ENCODE data around the gene NCOA7.
"Not testable (repeated sequence)": the region's sequence is repeated elsewhere in the genome, so short reads cannot be mapped to it uniquely, and the experiment has no call there.

NCOA7 gene

DNA sequence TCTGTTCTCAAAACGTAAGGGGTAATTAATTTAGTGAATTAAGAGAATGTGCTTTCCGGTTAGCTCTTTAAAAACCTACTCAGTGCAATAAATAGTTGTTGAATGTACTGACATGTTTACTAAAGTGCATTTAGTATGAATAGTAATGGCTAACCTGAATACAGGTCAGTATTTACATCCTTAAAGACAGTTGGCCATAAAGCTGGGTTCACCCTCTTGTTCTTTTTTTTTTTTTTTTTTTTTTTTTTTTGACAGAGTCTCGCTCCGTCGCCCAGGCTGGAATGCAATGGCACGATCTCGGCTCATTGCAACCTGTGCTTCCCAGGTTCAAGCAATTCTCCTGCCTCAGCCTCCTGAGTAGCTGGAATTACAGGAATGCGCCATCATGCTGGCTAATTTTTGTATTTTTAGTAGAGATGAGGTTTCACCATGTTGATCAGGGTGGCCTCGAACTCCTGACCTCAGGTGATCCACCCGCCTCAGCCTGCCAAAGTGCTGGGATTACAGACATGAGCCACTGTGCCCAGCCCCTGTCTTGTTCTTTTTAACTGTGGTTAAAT is 14.2 kb downstream of the NCOA7 start:
- peaks cover 12% of the 10 kb centered on the region for H3K4me1 ChIP-seq (ENCODE audit: control insufficient read depth, insufficient read depth, low read length, poor library complexity, severe bottlenecking)
- not testable (repeated sequence) for H3K9me3 ChIP-seq (ENCODE audit: control insufficient read depth, low read length); H3K36me3 ChIP-seq (ENCODE audit: control insufficient read depth, insufficient read depth, low read length); H3K4me3 ChIP-seq (ENCODE audit: extremely low read depth, insufficient read depth, low read length, poor library complexity, severe bottlenecking); H3K27ac ChIP-seq (ENCODE audit: low read depth, low read length, severe bottlenecking)
- WGBS, 2 experiments (ENCODE audit: insufficient coverage in 2 of 2): 93% methylated on average over 8 of the region's 10 CpGs; no CpG with 5 or more reads in 1 of the 2 experiments

DNA sequence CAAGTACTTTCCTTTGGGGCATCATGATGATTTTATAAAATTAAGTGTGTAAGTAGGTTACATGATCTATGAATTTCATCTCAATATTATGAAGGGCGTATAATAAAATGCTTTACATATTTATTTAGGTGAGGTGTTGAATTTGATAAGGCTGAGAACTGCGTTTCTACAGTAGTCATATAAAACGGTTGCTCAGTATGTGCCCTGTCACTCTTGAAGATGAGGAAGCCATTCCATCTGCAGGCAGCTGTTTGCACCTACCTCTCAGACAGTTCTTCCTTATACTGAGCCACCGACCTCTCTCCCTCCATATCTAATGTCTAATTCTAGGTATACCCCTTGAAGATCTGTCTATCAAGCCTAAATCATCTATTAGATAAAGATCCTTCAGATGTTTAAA is 16.1 kb downstream of the NCOA7 start:
- 58 to 92% methylated on average over 2 to 3 of the region's 4 CpGs for WGBS, 2 experiments (ENCODE audit: insufficient coverage in 2 of 2)
- Histone ChIP-seq H3K4me3 (ENCODE audit: extremely low read depth, insufficient read depth, low read length, poor library complexity, severe bottlenecking) (no peak overlapping the region), H3K9me3 (ENCODE audit: control insufficient read depth, low read length) (no peaks in the 10 kb centered on the region), H3K27ac (ENCODE audit: low read depth, low read length, severe bottlenecking) (no peak overlapping the region), H3K36me3 (ENCODE audit: control insufficient read depth, insufficient read depth, low read length) (no peaks in the 10 kb centered on the region), H3K4me1 (ENCODE audit: control insufficient read depth, insufficient read depth, low read length, poor library complexity, severe bottlenecking) (peaks cover 12% of the 10 kb centered on the region)

DNA sequence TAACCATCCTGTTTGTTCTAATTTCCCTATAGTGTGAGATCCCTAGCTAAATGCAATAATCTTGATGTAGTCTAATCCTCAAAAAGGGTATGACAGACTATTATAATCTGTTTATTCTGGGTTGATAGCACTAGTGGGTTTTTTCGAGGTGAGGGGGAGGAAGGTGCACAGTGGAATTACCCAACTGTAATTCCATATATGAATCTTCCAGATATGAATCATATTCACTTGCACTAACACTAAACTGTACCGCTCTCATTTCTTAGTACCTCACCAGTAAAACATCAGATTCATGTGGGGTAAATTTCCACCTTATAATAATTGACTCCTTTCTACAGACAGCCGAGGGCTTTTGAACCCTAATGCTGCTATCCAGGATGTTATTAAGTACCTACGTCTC is 16.5 kb downstream of the NCOA7 start:
- Histone ChIP-seq H3K4me1 (ENCODE audit: control insufficient read depth, insufficient read depth, low read length, poor library complexity, severe bottlenecking) (peaks cover 14% of the 10 kb centered on the region), H3K36me3 (ENCODE audit: control insufficient read depth, insufficient read depth, low read length) (no peaks in the 10 kb centered on the region), H3K4me3 (ENCODE audit: extremely low read depth, insufficient read depth, low read length, poor library complexity, severe bottlenecking) (no peak overlapping the region), H3K9me3 (ENCODE audit: control insufficient read depth, low read length) (no peaks in the 10 kb centered on the region), H3K27ac (ENCODE audit: low read depth, low read length, severe bottlenecking) (no peak overlapping the region)
- 100% methylated on average over 1 of the region's 4 CpGs; no CpG with 5 or more reads in 1 of the 2 experiments for WGBS, 2 experiments (ENCODE audit: insufficient coverage in 2 of 2)

DNA sequence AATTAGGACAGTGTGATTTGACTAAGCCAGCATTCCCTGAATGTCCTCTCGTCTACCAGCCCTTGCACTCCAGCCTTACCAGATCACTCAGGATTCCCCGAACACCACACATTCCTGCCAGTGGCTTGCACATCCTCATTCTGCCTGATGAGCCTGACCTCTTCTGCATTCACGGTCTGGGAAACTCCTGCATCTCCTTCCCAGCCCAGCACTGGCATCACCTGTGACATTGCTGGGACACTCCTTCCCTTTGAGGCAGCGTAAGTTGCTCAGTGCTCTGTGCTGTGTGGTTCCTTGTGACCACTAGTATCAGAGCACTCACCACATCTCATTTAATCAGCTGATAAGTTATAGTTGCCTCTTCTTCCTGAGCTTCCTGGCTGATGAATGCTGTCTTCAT is 17.3 kb downstream of the NCOA7 start:
- Histone ChIP-seq H3K4me1 (ENCODE audit: control insufficient read depth, insufficient read depth, low read length, poor library complexity, severe bottlenecking) (peaks cover 21% of the 10 kb centered on the region), H3K4me3 (ENCODE audit: extremely low read depth, insufficient read depth, low read length, poor library complexity, severe bottlenecking) (no peak overlapping the region), H3K27ac (ENCODE audit: low read depth, low read length, severe bottlenecking) (no peak overlapping the region), H3K36me3 (ENCODE audit: control insufficient read depth, insufficient read depth, low read length) (no peaks in the 10 kb centered on the region), H3K9me3 (ENCODE audit: control insufficient read depth, low read length) (no peaks in the 10 kb centered on the region)
- WGBS, 2 experiments (ENCODE audit: insufficient coverage in 2 of 2): 68 to 88% methylated on average over 4 of the region's 4 CpGs

DNA sequence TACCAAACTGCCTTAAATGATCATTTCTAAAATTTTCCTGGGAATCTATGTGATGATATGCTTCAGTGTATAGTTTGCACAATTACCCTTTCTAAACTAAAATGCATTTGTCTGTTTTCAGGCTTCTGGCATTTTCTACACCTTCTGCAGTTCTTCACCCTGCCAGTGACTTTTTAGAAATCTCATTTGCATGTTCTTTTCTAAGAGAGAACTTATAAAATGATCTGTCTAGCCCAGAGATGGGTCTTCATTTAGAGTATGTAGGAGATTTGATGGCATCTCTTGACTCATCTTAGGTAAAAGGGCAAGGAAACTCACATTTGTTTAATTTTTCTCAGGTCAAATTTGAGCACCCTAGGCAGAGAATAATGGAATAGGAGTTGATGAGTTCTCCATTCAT is 17.8 kb downstream of the NCOA7 start:
- H3K9me3 ChIP-seq (ENCODE audit: control insufficient read depth, low read length): no peaks in the 10 kb centered on the region
- H3K27ac ChIP-seq (ENCODE audit: low read depth, low read length, severe bottlenecking): no peak overlapping the region
- no peaks in the 10 kb centered on the region for H3K36me3 ChIP-seq (ENCODE audit: control insufficient read depth, insufficient read depth, low read length)
- H3K4me1 ChIP-seq (ENCODE audit: control insufficient read depth, insufficient read depth, low read length, poor library complexity, severe bottlenecking): peaks cover 22% of the 10 kb centered on the region
- H3K4me3 ChIP-seq (ENCODE audit: extremely low read depth, insufficient read depth, low read length, poor library complexity, severe bottlenecking): no peak overlapping the region

DNA sequence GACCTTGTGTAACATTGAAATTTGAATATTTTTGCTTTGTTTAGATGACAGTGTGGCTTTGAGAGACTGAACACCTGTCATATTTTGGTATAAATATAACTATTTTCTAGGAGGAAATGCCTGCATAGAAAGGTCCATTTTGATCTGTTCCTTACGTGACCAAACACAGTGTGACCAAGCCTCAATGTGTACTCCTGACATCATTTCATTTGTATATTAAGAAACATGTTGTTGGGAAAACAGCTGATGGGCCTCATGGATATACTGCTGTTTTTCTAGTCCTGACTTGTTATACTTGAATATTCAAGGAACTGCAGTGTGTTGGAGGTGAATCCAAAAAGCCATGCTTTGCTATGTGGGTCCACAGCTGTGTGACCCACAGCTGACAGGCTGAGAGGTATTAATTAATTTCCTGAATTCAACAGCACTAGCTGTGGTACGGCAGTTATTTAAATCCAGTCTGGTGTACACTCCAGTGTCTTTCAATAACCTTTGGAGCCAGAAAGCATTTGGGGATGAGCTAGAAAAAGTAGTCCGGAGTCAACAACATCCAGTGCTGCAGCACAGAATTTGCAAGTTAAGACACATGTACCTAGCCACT is 18.9 kb downstream of the NCOA7 start:
- Histone ChIP-seq H3K9me3 (ENCODE audit: control insufficient read depth, low read length) (no peaks in the 10 kb centered on the region), H3K4me3 (ENCODE audit: extremely low read depth, insufficient read depth, low read length, poor library complexity, severe bottlenecking) (no peak overlapping the region), H3K36me3 (ENCODE audit: control insufficient read depth, insufficient read depth, low read length) (no peaks in the 10 kb centered on the region), H3K4me1 (ENCODE audit: control insufficient read depth, insufficient read depth, low read length, poor library complexity, severe bottlenecking) (peaks cover 27% of the 10 kb centered on the region), H3K27ac (ENCODE audit: low read depth, low read length, severe bottlenecking) (no peak overlapping the region)
- 75 to 92% methylated on average over 1 to 2 of the region's 3 CpGs for WGBS, 2 experiments (ENCODE audit: insufficient coverage in 2 of 2)

DNA sequence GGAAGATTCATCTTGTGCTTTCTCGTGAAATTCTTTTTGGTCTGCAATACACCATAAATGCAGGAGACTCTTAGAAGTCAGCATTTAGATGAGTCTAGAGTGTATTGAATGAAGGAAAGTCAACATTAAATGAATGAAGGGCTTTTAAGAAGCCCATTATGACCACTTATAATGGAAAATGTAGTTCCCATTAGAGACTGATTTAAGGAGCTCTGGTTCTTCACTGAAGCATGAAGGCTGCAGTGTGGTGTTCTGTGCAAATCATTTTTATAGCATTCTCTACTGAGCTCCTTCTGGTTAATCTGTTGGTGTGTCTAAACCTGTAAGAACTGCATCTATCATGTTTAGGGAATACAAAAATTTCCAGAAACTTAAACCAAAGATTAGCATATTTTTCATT is 19.7 kb downstream of the NCOA7 start:
- H3K27ac ChIP-seq (ENCODE audit: low read depth, low read length, severe bottlenecking): no peak overlapping the region
- WGBS, 2 experiments (ENCODE audit: insufficient coverage in 2 of 2): 89% methylated on average over 1 of the region's 1 CpG; no CpG with 5 or more reads in 1 of the 2 experiments

DNA sequence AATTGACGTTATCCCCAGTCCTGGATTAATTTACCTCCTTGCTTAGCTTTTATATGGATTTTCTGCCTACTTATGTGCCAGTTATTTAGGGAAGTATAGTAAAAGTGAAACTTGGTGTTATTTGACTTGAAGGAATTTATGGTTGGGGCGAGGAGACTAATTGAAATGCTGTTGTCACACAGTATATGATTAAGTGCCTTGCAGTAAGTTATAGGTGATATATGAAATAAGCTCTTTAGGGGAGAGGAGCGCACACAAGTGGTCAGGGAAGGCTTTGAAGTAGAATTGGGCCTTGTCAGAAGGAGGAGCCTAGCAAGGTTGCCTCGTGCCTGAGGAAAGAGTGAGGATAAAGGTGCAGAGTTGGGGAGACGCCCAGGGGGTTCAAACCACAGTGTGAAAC is 20.5 kb downstream of the NCOA7 start:
- H3K4me1 ChIP-seq (ENCODE audit: control insufficient read depth, insufficient read depth, low read length, poor library complexity, severe bottlenecking): peaks cover 29% of the 10 kb centered on the region
- WGBS, 2 experiments (ENCODE audit: insufficient coverage in 2 of 2): 93 to 96% methylated on average over 4 of the region's 5 CpGs
- H3K4me3 ChIP-seq (ENCODE audit: extremely low read depth, insufficient read depth, low read length, poor library complexity, severe bottlenecking): no peak overlapping the region
- no peaks in the 10 kb centered on the region for H3K36me3 ChIP-seq (ENCODE audit: control insufficient read depth, insufficient read depth, low read length)
- H3K27ac ChIP-seq (ENCODE audit: low read depth, low read length, severe bottlenecking): no peak overlapping the region
- no peaks in the 10 kb centered on the region for H3K9me3 ChIP-seq (ENCODE audit: control insufficient read depth, low read length)

More for the DNA sequence above, 19.7 kb downstream of the NCOA7 start:
- H3K9me3 ChIP-seq (ENCODE audit: control insufficient read depth, low read length): no peaks in the 10 kb centered on the region
- H3K4me3 ChIP-seq (ENCODE audit: extremely low read depth, insufficient read depth, low read length, poor library complexity, severe bottlenecking): no peak overlapping the region
- H3K36me3 ChIP-seq (ENCODE audit: control insufficient read depth, insufficient read depth, low read length): no peaks in the 10 kb centered on the region
- peaks cover 29% of the 10 kb centered on the region for H3K4me1 ChIP-seq (ENCODE audit: control insufficient read depth, insufficient read depth, low read length, poor library complexity, severe bottlenecking)

DNA sequence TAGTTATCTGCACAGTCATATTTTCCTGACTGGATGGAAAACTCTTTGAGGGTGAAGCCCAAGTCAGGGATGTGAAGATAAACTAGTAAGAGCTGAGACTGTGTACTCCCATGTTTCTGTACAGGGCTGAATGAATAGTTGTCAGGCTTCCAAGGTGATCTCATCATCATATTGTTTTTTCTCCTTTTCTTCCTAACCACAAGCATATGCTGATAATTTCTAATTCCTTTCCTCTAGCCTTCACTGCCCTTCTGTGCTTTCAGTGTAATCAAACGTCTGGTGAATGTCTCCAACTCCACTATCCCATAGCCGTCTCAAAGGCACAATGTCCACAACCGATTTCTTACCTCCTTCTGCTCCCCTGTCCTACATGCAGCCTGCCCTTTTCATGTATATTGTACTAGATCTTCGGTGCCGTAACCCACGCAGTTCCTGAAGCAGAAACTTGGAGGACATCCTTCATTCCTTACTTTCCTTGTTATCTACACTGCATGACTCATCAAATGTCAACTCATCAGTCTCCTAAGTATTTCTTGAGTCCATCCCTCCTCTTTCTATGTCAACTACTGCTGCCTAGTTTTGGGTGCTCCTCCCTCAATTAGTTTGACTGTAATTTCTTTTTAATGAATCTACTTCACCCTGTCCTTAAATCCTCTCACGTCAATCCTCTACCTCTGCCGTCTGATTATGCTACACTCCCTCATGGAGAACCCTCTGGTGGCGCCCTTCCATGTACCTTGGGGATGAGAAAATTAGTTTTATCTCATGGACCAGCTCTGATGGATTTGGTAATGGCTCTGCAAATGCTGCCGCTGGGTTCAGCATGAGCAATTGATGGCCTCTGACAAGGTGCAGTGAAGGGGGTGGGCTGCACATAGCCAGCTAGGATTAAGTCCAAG is 21.9 kb downstream of the NCOA7 start:
- H3K4me3 ChIP-seq (ENCODE audit: extremely low read depth, insufficient read depth, low read length, poor library complexity, severe bottlenecking): no peak overlapping the region
- H3K27ac ChIP-seq (ENCODE audit: low read depth, low read length, severe bottlenecking): peak overlapping the region; percentile 73
- peaks cover 24% of the 10 kb centered on the region for H3K4me1 ChIP-seq (ENCODE audit: control insufficient read depth, insufficient read depth, low read length, poor library complexity, severe bottlenecking)

DNA sequence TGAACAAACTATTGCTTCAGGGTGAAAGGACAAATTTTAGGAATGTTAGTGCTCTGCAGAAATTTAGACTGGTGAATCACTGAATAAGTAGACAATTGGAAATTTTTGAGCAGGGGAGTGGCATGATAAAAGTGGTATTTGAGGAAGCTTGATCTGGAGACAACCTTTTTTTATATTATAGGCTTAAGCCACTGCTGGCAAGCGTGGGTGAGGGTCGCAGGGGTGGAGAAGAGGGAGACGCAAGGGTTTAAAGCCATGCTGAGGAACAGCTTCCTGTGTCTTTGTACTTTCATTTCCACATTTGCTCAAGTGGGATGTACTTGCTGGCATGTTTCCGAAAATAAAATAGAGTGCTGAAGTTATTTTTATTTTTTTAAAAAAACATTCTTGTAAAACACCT is 23.7 kb downstream of the NCOA7 start:
- H3K4me3 ChIP-seq (ENCODE audit: extremely low read depth, insufficient read depth, low read length, poor library complexity, severe bottlenecking): no peak overlapping the region
- H3K9me3 ChIP-seq (ENCODE audit: control insufficient read depth, low read length): no peaks in the 10 kb centered on the region
- no peaks in the 10 kb centered on the region for H3K36me3 ChIP-seq (ENCODE audit: control insufficient read depth, insufficient read depth, low read length)
- 80% methylated on average over 2 of the region's 4 CpGs; no CpG with 5 or more reads in 1 of the 2 experiments for WGBS, 2 experiments (ENCODE audit: insufficient coverage in 2 of 2)
- H3K4me1 ChIP-seq (ENCODE audit: control insufficient read depth, insufficient read depth, low read length, poor library complexity, severe bottlenecking): peaks cover 17% of the 10 kb centered on the region
- no peak overlapping the region for H3K27ac ChIP-seq (ENCODE audit: low read depth, low read length, severe bottlenecking)

More for the DNA sequence above, 21.9 kb downstream of the NCOA7 start:
- WGBS, 2 experiments (ENCODE audit: insufficient coverage in 2 of 2): 85 to 94% methylated on average over 6 to 8 of the region's 10 CpGs
- Histone ChIP-seq H3K9me3 (ENCODE audit: control insufficient read depth, low read length) (no peaks in the 10 kb centered on the region), H3K36me3 (ENCODE audit: control insufficient read depth, insufficient read depth, low read length) (no peaks in the 10 kb centered on the region)

All from mesodermal cell (in vitro differentiated cells).